Left ventricle myocardium inferior (tissue), 1 donor: ENCODE measurements around the gene FAM241A. TPM values are rescaled to one million over a fixed set of nuclear protein-coding genes. Genes with fewer than 3 reads are reported as not detected.
A peak's percentile ranks its signal among the peaks of the same experiment; 100 is the strongest.

Source experiments
- DNase-seq: peaks from one replicate; pipeline ENCODE4 v3.0.0-alpha.2; 2020
- H3K27ac ChIP-seq: fragments of 200-600 bp; replicated peaks from 2 replicates; pipeline ENCODE4 v1.8.0; 2021
- H3K27me3 ChIP-seq: fragments of 200-600 bp; 2 replicates; pipeline ENCODE4 v1.8.0; 2021; ENCODE audit warnings: low read depth
- H3K36me3 ChIP-seq: fragments of 200-600 bp; 2 replicates; pipeline ENCODE4 v1.8.0; 2021
- H3K4me1 ChIP-seq: fragments of 200-600 bp; 2 replicates; pipeline ENCODE4 v1.8.0; 2021
- H3K4me3 ChIP-seq: fragments of 200-600 bp; 2 replicates; pipeline ENCODE4 v1.8.0; 2021; ENCODE audit warnings: mild to moderate bottlenecking, moderate library complexity
- H3K9me3 ChIP-seq: fragments of 200-600 bp; replicated peaks from 2 replicates; pipeline ENCODE4 v1.8.0; 2021
- CTCF ChIP-seq: fragments of 200-600 bp; IDR thresholded peaks from 2 replicates; pipeline ENCODE4 v1.8.0; 2021; ENCODE audit warnings: antibody characterized with exemption, mild to moderate bottlenecking, borderline replicate concordance
- intact Hi-C: fragments of 100-400 bp; cut with micrococcal nuclease; formaldehyde crosslinking; loops from one replicate; pipeline ENCODE4 v1.11.0; 2022
- total RNA-seq: library from RNA; stranded (reverse); fragmentation: NEBNext Ultra II Directional; extraction: Animal tissue kit (Norgen Biotek cat#: 25700); gene quantifications from one replicate; pipeline ENCODE4 v1.2.1, GENCODE V29; 2021
- donor health status: DM: no; HTN: yes; CAD: no; lungs with severe emphysema.

FAM241A gene
- total RNA-seq, 1 donor from 2014 or later = 7.6 TPM

DNA sequence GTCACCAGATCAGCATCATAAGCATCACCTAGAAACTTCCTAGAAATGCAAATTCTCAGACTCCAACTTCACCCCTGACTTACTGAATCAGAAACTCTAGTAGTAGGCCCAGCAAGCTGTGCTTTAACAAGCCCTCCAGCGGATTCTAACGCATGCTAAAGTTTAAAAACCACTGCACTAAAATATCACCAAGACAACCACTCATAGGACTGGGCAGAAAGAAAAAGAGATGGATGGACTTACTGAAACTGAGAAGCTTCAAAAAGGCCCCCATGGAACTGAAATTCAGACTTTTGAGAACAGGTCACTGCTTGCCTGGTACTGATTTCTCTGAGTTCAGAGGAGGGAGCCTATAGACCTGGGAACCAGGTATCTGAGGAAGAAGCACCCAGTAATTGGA lies 40.1 kb downstream of the FAM241A start:
- no peak overlapping the region for H3K27ac ChIP-seq
- H3K36me3 ChIP-seq = peaks cover 12% of the 10 kb centered on the region
- no peak for TF ChIP-seq CTCF
- intact Hi-C loops = no loop called here
- DNase-seq = no peak
- H3K4me3 ChIP-seq = no peak overlapping the region
- peaks cover 27% of the 10 kb centered on the region for H3K4me1 ChIP-seq
- H3K9me3 ChIP-seq = no peaks in the 10 kb centered on the region
- no peaks in the 10 kb centered on the region for H3K27me3 ChIP-seq

DNA sequence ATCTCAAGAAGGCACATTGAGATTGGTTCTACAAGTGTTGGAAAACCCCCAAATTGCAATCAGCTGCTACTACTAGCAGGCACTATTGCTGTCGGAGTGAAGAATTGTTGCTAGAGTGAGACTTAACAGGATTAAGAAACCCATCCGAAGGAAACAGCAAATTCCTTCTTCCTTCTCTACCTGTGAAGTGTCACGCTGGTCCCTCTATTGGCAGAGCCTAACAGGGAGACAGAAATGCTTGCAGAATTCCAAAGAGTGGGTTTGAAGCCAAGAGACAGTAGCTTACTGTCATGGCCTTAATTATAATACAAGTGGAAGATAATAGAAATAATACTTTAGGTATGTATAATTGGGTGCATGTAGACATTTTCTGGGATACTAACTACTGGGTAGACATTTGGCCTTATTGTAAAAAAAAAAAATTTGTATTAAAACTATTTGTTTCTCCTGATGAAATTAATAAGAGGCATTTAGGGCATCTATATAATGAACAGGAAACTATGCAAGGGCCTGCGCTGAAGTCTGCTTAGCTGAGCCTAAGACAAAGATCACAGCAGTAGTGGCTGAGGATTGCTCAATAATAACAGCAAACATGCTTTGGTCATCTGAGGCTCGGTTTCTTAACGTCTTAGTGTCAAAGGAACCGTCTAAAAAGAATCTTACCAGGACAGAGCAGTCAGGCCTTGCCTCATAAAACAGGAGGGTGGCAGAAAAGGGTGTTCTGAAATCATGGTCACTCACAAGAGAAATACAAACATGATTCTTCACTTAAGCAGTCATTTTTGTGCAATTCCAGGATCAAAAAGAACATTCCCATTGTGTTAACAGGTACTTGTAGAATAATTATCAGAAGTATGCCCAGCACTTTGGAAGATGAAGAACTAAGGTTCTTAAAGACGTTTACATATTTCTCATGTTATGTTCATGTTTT lies 40.8 kb downstream of the FAM241A start:
- H3K27ac ChIP-seq = no peak overlapping the region
- intact Hi-C loops = no loop called here
- TF ChIP-seq CTCF = no peak
- H3K4me3 ChIP-seq = no peak overlapping the region
- H3K27me3 ChIP-seq = no peaks in the 10 kb centered on the region
- peaks cover 28% of the 10 kb centered on the region for H3K4me1 ChIP-seq
- DNase-seq = no peak
- peaks cover 10% of the 10 kb centered on the region for H3K36me3 ChIP-seq
- H3K9me3 ChIP-seq = no peaks in the 10 kb centered on the region

- Histone ChIP-seq H3K9me3 (no peaks in the 10 kb centered on the region), H3K27me3 (no peaks in the 10 kb centered on the region), H3K4me1 (peaks cover 16% of the 10 kb centered on the region), H3K36me3 (peaks cover 6% of the 10 kb centered on the region), H3K4me3 (no peak overlapping the region), H3K27ac (no peak overlapping the region)
- DNase-seq = no peak
- peak; percentile 47 for TF ChIP-seq CTCF
- intact Hi-C loops = no loop called here
These were observed 44.5 kb downstream of the FAM241A start for GRCh38 chr4:112189754-112190153.

- Histone ChIP-seq H3K4me3 (no peak overlapping the region), H3K27ac (no peak overlapping the region), H3K27me3 (no peaks in the 10 kb centered on the region), H3K4me1 (peaks cover 16% of the 10 kb centered on the region), H3K36me3 (peaks cover 6% of the 10 kb centered on the region), H3K9me3 (no peaks in the 10 kb centered on the region)
- DNase-seq = no peak
- TF ChIP-seq CTCF = no peak
- intact Hi-C loops = no loop called here
These were observed 45.4 kb downstream of the FAM241A start for GRCh38 chr4:112190684-112191083.

- H3K27me3 ChIP-seq = no peaks in the 10 kb centered on the region
- TF ChIP-seq CTCF = no peak
- no peaks in the 10 kb centered on the region for H3K9me3 ChIP-seq
- no peak for DNase-seq
- H3K36me3 ChIP-seq = no peaks in the 10 kb centered on the region
- H3K4me3 ChIP-seq = no peak overlapping the region
- intact Hi-C loops = no loop called here
- no peaks in the 10 kb centered on the region for H3K4me1 ChIP-seq
- H3K27ac ChIP-seq = no peak overlapping the region
These were observed 51.2 kb downstream of the FAM241A start for GRCh38 chr4:112196461-112196860.
